Left lung (tissue), 10 donors: ENCODE measurements around the gene ITGB6. TPM values are rescaled to one million over a fixed set of nuclear protein-coding genes. Genes with fewer than 3 reads are reported as not detected.

Experiments used
- ATAC-seq: fragments of 200-7000 bp; cut with Tn5 transposase; one replicate; pipeline ENCODE4 v1.9.1; 2020; ENCODE audit warnings: moderate library complexity
- DNase-seq, 4 donors: peaks; one replicate each; pipeline ENCODE4 v3.0.0-alpha.2; 2013 to 2020
- H3K27ac ChIP-seq, 2 donors: fragments of 200-600 bp; sonication (generic) in 1 of 2; one replicate each; pipeline versions ENCODE4 v1.5.0 to v1.8.0; 2020 to 2021
- H3K27me3 ChIP-seq, 2 donors: fragments of 200-600 bp; sonication (generic) in 1 of 2; one replicate each; pipeline versions ENCODE4 v1.5.0 to v1.8.0; 2020 to 2021
- H3K36me3 ChIP-seq, 2 donors: fragments of 200-600 bp; sonication (generic) in 1 of 2; one replicate each; pipeline versions ENCODE4 v1.5.0 to v1.8.0; 2020 to 2021
- H3K4me1 ChIP-seq, 2 donors: fragments of 200-600 bp; one replicate each; pipeline ENCODE4 v1.8.0; 2021
- H3K4me3 ChIP-seq, 2 donors: fragments of 200-600 bp; sonication (generic) in 1 of 2; one replicate each; pipeline versions ENCODE4 v1.5.0 to v1.8.0; 2020 to 2021; ENCODE audit warnings: mild to moderate bottlenecking in 1 of 2
- H3K9me3 ChIP-seq, 2 donors: fragments of 200-600 bp; sonication (generic) in 1 of 2; one replicate each; pipeline versions ENCODE4 v1.5.0 to v1.8.0; 2020 to 2021
- CTCF ChIP-seq, 2 donors: fragments of 200-600 bp; sonication (generic) in 1 of 2; IDR thresholded peaks; one replicate each; pipeline versions ENCODE4 v1.5.0 to v1.8.0; 2021; ENCODE audit warnings: antibody characterized with exemption in 2 of 2
- intact Hi-C, 2 donors: fragments of 100-400 bp; cut with DNase I; formaldehyde crosslinking; loops; one replicate each; pipeline versions ENCODE4 v1.11.2 to v1.14.2; 2022
- polyA plus RNA-seq, 6 donors: library from polyadenylated mRNA; unstranded; fragments of 120-200 nt; gene quantifications; one replicate each; pipeline ENCODE4 v1.2.1, GENCODE V29; 2013; ENCODE audit not compliant: insufficient read length in 6 of 6
- total RNA-seq, 2 donors: library from RNA; stranded (reverse); fragmentation: NEBNext Ultra II Directional; extraction: Animal tissue kit (Norgen Biotek cat#: 25700); gene quantifications; one replicate each; pipeline ENCODE4 v1.2.1, GENCODE V29; 2021
- donor health status: DM: no; HTN: yes; CAD: no.
- donor health status: DM: no; HTN: no; CAD: no.

Gene ITGB6
- total and polyA plus RNA-seq, 8 donors, result 4.4 to 227 (median 8.5) TPM

DNA sequence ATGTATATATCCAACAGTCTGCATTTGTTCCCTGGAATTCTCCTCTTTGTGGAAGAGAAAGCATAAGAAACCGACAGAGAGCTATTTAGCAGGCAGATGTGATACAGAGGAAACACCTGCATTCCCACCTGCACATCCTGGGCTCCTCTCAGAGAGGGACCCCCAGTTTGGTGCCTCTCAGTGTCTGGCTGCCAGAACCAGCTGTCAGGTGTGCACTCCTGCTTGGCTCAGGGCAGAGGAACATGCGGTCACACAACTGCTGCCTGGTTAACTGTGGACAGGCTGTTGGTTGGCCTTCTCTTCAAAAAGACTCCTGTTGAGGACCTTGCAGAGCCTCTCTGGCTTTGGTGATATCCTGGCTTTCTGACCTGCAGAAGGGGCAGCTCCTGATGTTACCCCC is 54.6 kb downstream of the ITGB6 start:
- Histone ChIP-seq H3K4me1 (peaks cover 0 to 3% of the 10 kb centered on the region in 2 donors), H3K27ac (no peak overlapping the region), H3K36me3 (no peaks in the 10 kb centered on the region), H3K9me3 (no peaks in the 10 kb centered on the region), H3K4me3 (no peak overlapping the region), H3K27me3 (no peaks in the 10 kb centered on the region)
- intact Hi-C loops, result no loop called here
- no peak for ATAC-seq
- TF ChIP-seq CTCF (IDR thresholded peaks at IDR 0.05), result no peak
- no peak for DNase-seq

DNA sequence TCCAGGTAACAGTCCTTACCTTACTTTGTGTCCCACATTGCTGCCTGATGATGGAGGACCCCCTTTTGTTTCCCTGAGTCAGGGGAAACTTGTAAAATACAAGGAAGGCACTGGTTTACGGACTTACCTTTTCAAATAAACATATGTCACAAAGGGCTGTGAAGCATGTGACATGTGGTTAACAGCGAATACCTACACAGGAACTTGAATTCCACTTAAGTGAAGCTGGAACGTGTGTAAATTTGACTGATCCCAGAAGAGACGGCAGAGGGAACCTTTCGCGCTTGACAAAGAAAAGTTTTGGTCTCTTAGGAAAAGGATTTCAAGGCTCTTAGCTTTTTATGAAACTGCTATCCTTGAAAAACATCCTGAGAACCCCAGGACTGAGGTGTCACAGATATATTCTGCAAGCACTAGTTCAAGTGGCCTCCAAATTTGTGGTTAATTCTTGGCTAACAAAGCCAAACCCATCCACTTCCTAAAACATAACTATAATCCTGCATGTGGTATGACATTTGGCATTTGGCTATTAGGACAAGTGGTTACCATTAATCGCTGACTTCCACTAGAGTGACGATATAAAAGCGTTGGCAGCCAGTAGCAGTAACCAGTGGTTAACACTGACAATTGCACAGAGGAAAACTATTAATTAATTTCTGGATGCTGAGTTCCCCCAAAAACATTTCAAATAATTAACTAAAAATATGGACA is 55.6 kb downstream of the ITGB6 start:
- H3K27ac ChIP-seq, result peak overlapping the region; percentile 8 to 50
- intact Hi-C loops, result no loop called here
- H3K4me3 ChIP-seq, result no peak overlapping the region
- H3K27me3 ChIP-seq, result no peaks in the 10 kb centered on the region
- H3K36me3 ChIP-seq, result no peaks in the 10 kb centered on the region
- no peaks in the 10 kb centered on the region for H3K9me3 ChIP-seq
- ATAC-seq (peak; percentile 64), DNase-seq (peak in 1 of 4 donors; percentile 28)
- no peak for TF ChIP-seq CTCF (IDR thresholded peaks at IDR 0.05)
- H3K4me1 ChIP-seq, result peaks cover 0 to 3% of the 10 kb centered on the region in 2 donors

DNA sequence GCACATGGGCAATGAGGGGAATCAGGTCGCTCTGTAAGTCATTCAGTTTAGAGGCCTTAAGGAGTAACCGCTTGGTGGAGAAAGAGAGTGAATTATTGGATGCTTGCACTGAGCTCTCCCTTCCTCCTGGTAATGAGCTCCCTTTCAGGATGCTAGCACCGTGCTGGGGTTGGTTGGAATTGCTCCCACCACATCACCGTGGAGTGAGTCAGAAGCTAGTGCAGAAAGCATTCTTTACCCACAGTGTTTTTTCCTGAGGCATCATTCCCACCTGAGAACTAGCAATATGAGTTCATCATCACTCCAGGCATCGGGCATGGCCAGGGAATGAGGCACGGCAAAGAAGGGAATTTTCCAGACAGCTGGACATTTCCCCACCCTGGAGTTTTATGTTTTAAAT is 57.6 kb downstream of the ITGB6 start:
- Histone ChIP-seq H3K4me1 (peaks cover 0 to 3% of the 10 kb centered on the region in 2 donors), H3K4me3 (no peak overlapping the region), H3K27ac (peak overlapping the region in 1 of 2 donors; percentile 39), H3K36me3 (no peaks in the 10 kb centered on the region), H3K27me3 (no peaks in the 10 kb centered on the region), H3K9me3 (no peaks in the 10 kb centered on the region)
- TF ChIP-seq CTCF (IDR thresholded peaks at IDR 0.05), result no peak
- DNase-seq, result no peak
- peak; percentile 5 for ATAC-seq
- intact Hi-C loops, result no loop called here

GRCh38 chr2:160141912-160142311 is 58.2 kb downstream of the ITGB6 start:
- no peaks in the 10 kb centered on the region for H3K36me3 ChIP-seq
- TF ChIP-seq CTCF (IDR thresholded peaks at IDR 0.05), result no peak
- H3K4me1 ChIP-seq, result peaks cover 0 to 3% of the 10 kb centered on the region in 2 donors
- H3K27ac ChIP-seq, result peak overlapping the region in 1 of 2 donors; percentile 39
- intact Hi-C loops, result no loop called here
- H3K4me3 ChIP-seq, result no peak overlapping the region
- ATAC-seq, result peak; percentile 80
- H3K9me3 ChIP-seq, result no peaks in the 10 kb centered on the region
- no peaks in the 10 kb centered on the region for H3K27me3 ChIP-seq
- peak in 1 of 4 donors; percentile 31 for DNase-seq

GRCh38 chr2:160141419-160141818 is 58.7 kb downstream of the ITGB6 start:
- H3K9me3 ChIP-seq, result no peaks in the 10 kb centered on the region
- H3K4me3 ChIP-seq, result no peak overlapping the region
- no peaks in the 10 kb centered on the region for H3K36me3 ChIP-seq
- H3K4me1 ChIP-seq, result peaks cover 0 to 3% of the 10 kb centered on the region in 2 donors
- ATAC-seq (no peak), DNase-seq (no peak)
- no peaks in the 10 kb centered on the region for H3K27me3 ChIP-seq
- no peak for TF ChIP-seq CTCF (IDR thresholded peaks at IDR 0.05)
- H3K27ac ChIP-seq, result peak overlapping the region in 1 of 2 donors; percentile 13
- intact Hi-C loops, result no loop called here
